GM12878 (cell line): Measurements from ENCODE around the gene NDUFV1. TPM values are rescaled to one million over a fixed set of nuclear protein-coding genes. Genes with fewer than 3 reads are reported as not detected.

ENCODE experiments used
- ATAC-seq: fragments of 200-7000 bp; cut with Tn5 transposase; 3 replicates; pipeline ENCODE4 v1.9.1; 2020; ENCODE audit warnings: mild to moderate bottlenecking, moderate library complexity
- Bru-seq: library from RNA; stranded (reverse); fragments of 400-500 nt; gene quantifications from one replicate; lab custom pipeline; 2021; lab: Mats Ljungman, UMichigan
- BruChase-seq, 2 experiments: library from RNA; stranded (reverse); fragments of 400-500 nt; gene quantifications; one replicate each; lab custom pipeline; 2021; lab: Mats Ljungman, UMichigan
- BruUV-seq: library from RNA; stranded (reverse); fragments of 400-500 nt; replicated peaks from 2 replicates; lab custom pipeline; 2021; lab: Mats Ljungman, UMichigan
- CTCF ChIA-PET: fragments of 300-600 bp; sonication (Branson Sonifier 250); formaldehyde crosslinking; extraction: SDS; loops from one replicate; lab custom pipeline; 2021; ENCODE audit warnings: inconsistent platforms; lab: Yijun Ruan, JAX
- POLR2A ChIA-PET: fragments of 350-600 bp; formaldehyde crosslinking; extraction: SDS; loops from one replicate; lab custom pipeline; 2021; ENCODE audit warnings: inconsistent platforms; lab: Charles Lee
- RAD21 ChIA-PET: fragments of 300-600 bp; sonication (Branson Sonifier 250); formaldehyde crosslinking; loops from one replicate; lab custom pipeline; 2023; ENCODE audit warnings: antibody characterized with exemption; ENCODE audit not compliant: unreplicated experiment; lab: Charles Lee
- SMC1A ChIA-PET: fragments of 300-600 bp; sonication (Branson Sonifier 250); formaldehyde crosslinking; loops from one replicate; lab custom pipeline; 2023; ENCODE audit not compliant: unreplicated experiment, uncharacterized antibody; lab: Charles Lee
- DNase-seq: peaks from one replicate; pipeline ENCODE4 v3.0.0-alpha.2; 2011; ENCODE audit warnings: low read depth, low spot score
- FAIRE-seq: peaks from 3 replicates; lab custom pipeline; 2011; peaks lifted over from hg19 to GRCh38; lab: Jason Lieb, UNC
- H2AFZ ChIP-seq: 2 replicates; pipeline ENCODE4 v1.6.0; 2011; ENCODE audit warnings: low read depth, low read length, control low read depth; ENCODE audit not compliant: control insufficient read depth
- H3K27ac ChIP-seq: 2 replicates; pipeline ENCODE4 v1.5.1; 2011; ENCODE audit warnings: control low read depth; ENCODE audit not compliant: control insufficient read depth, insufficient read depth
- H3K27me3 ChIP-seq, 2 experiments: replicated peaks in 1 of 2; 2 replicates each; pipeline versions ENCODE4 v1.6.0 to v1.6.1; 2011; ENCODE audit warnings: low read length in 1 of 2; ENCODE audit not compliant: control insufficient read depth in 2 of 2, insufficient read depth in 2 of 2
- H3K36me3 ChIP-seq, 2 experiments: 2 replicates each; pipeline ENCODE4 v1.5.1; 2011; ENCODE audit warnings: low read length in 1 of 2; ENCODE audit not compliant: control insufficient read depth in 2 of 2, insufficient read depth in 2 of 2
- H3K4me1 ChIP-seq: 2 replicates; pipeline ENCODE4 v1.6.1; 2011; ENCODE audit warnings: mild to moderate bottlenecking, low read length, moderate library complexity, mixed read lengths; ENCODE audit not compliant: control insufficient read depth, insufficient read depth
- H3K4me2 ChIP-seq: 2 replicates; pipeline ENCODE4 v1.6.0; 2011; ENCODE audit warnings: control low read depth; ENCODE audit not compliant: control insufficient read depth, insufficient read depth
- H3K4me3 ChIP-seq: fragments of 200-600 bp; sonication (generic); 2 replicates; pipeline ENCODE4 v1.5.1; 2016
- H3K79me2 ChIP-seq: 2 replicates; pipeline ENCODE4 v1.6.0; 2011; ENCODE audit warnings: low read length; ENCODE audit not compliant: control insufficient read depth, insufficient read depth
- H3K9ac ChIP-seq: 2 replicates; pipeline ENCODE4 v1.8.0; 2011; ENCODE audit warnings: low read length, control low read depth, mixed read lengths; ENCODE audit not compliant: control insufficient read depth, insufficient read depth
- H3K9me3 ChIP-seq: replicated peaks from 3 replicates; pipeline ENCODE4 v1.5.1; 2011; ENCODE audit warnings: mild to moderate bottlenecking, low read length; ENCODE audit not compliant: control insufficient read depth, insufficient read depth
- H4K20me1 ChIP-seq: 2 replicates; pipeline ENCODE4 v1.6.0; 2011; ENCODE audit not compliant: control insufficient read depth, insufficient read depth
- BRCA1 ChIP-seq: IDR thresholded peaks from 2 replicates; pipeline ENCODE4 v1.6.1; 2011; ENCODE audit warnings: low read depth, low read length, improper control_type of control experiment
- CHD2 ChIP-seq: IDR thresholded peaks from 2 replicates; pipeline ENCODE4 v1.6.1; 2011; ENCODE audit warnings: low read depth, low read length, improper control_type of control experiment, borderline replicate concordance
- HCFC1 ChIP-seq: fragments of 150-350 bp; IDR thresholded peaks from 2 replicates; pipeline ENCODE4 v1.6.1; 2014; ENCODE audit warnings: low read length
- HDGF ChIP-seq: fragments of 450-650 bp; IDR thresholded peaks from 2 replicates; pipeline ENCODE4 v1.6.1; 2016; ENCODE audit warnings: antibody characterized with exemption
- IRF4 ChIP-seq: IDR thresholded peaks from 2 replicates; pipeline ENCODE4 v1.6.1; 2011; ENCODE audit warnings: low read depth, low read length
- MTA3 ChIP-seq: IDR thresholded peaks from 2 replicates; pipeline ENCODE4 v1.6.1; 2012; ENCODE audit warnings: low read length, inconsistent platforms, borderline replicate concordance
- PAX5 ChIP-seq: IDR thresholded peaks from 2 replicates; pipeline ENCODE4 v1.6.1; 2011; ENCODE audit warnings: low read depth, low read length, borderline replicate concordance
- STAT1 ChIP-seq: fragments of 450-650 bp; conservative IDR thresholded peaks from 2 replicates; pipeline ENCODE4 v1.6.1; 2014; ENCODE audit warnings: antibody characterized with exemption, mild to moderate bottlenecking
- ZBED1 ChIP-seq: IDR thresholded peaks from 2 replicates; pipeline ENCODE4 v1.6.1; 2016; ENCODE audit warnings: borderline replicate concordance
- ZZZ3 ChIP-seq: IDR thresholded peaks from 2 replicates; pipeline ENCODE4 v1.6.1; 2011; ENCODE audit warnings: low read depth; ENCODE audit not compliant: control insufficient read depth, insufficient read length
- WGBS: methylation state at CpG from one replicate; pipeline ENCODE4 v1.1.6; 2016; ENCODE audit warnings: low lambda C conversion rate; ENCODE audit not compliant: insufficient replicate concordance, insufficient coverage; ENCODE audit errors: missing lambda C conversion rate; 5-methylcytosine and 5-hydroxymethylcytosine counted together
- in situ Hi-C: fragments of 300-500 bp; cut with MboI; formaldehyde crosslinking; loops from 9 replicates; pipeline ENCODE4 v1.14.3; 2018; ENCODE audit warnings: mixed read lengths
- intact Hi-C: fragments of 100-400 bp; cut with micrococcal nuclease; formaldehyde crosslinking; loops from one replicate; pipeline ENCODE4 v1.14.2; 2022; ENCODE audit not compliant: unreplicated experiment
- long read RNA-seq, 2 experiments: library from polyadenylated mRNA; unstranded; transcript quantifications; one replicate each; pipeline ENCODE4 v2.0.0, GENCODE V29; 2019 to 2020
- polyA minus RNA-seq, 3 experiments: library from RNA; depleted of rRNA, polyadenylated mRNA; stranded (reverse); fragments of >200 nt; gene quantifications; 2 replicates each; pipeline ENCODE4 v1.2.3, GENCODE V29; 2011
- polyA plus RNA-seq, 11 experiments: library from polyadenylated mRNA; depleted of rRNA in 4 of 11; unstranded in 6 of 11; stranded (reverse) in 5 of 11; fragments of >200 nt; fragmentation: Nextera tagmentation in 4 of 11; fragmentation: Illumina TruSeq in 1 of 11; extraction: Ambion mirVana in 4 of 11; extraction: Trizol in 1 of 11; gene quantifications; 1 replicate in 1 of 11; 2 replicates in 10 of 11; pipeline versions ENCODE4 v1.2.1 to v1.2.3, GENCODE V29; 2011 to 2016; ENCODE audit warnings: inconsistent platforms in 2 of 11, missing spikeins in 2 of 11, low read depth in 1 of 11
- total RNA-seq, 4 experiments: library from RNA; depleted of rRNA in 3 of 4; stranded (reverse); fragments of >200 nt in 3 of 4; fragmentation: Illumina TruSeq in 1 of 4; extraction: Trizol in 1 of 4; gene quantifications; 2 replicates each; pipeline versions ENCODE4 v1.2.1 to v1.2.3, GENCODE V29; 2013 to 2021
- TF ChIP-seq, protein P1 (sequence below): fragments of 450-650 bp; IDR thresholded peaks from 2 replicates; pipeline ENCODE4 v1.6.1; 2017; ENCODE audit warnings: mild to moderate bottlenecking, moderate library complexity
- TF ChIP-seq, protein P2 (sequence below): IDR thresholded peaks from 2 replicates; pipeline ENCODE4 v1.6.1; 2012; ENCODE audit warnings: low read depth, low read length, improper control_type of control experiment
- TF ChIP-seq, protein P3 (sequence below): IDR thresholded peaks from 2 replicates; pipeline ENCODE4 v1.6.1; 2011; ENCODE audit warnings: borderline replicate concordance, low read depth, mild to moderate bottlenecking, moderate library complexity, mixed read lengths, low read length; ENCODE audit not compliant: insufficient read depth; ENCODE audit errors: extremely low read length

Gene NDUFV1
- total RNA-seq (2013; cell fraction: nucleolus; rRNA removed): 213 and 251 TPM in 2 replicates
- total RNA-seq (2014; rRNA removed) (301 and 330 TPM in 2 replicates), total RNA-seq (2014; rRNA removed; fragmentation: Illumina TruSeq; extraction: Trizol) (162 and 166 TPM in 2 replicates), total RNA-seq (2021) (310 and 312 TPM in 2 replicates), polyA plus RNA-seq (2011; rRNA removed) (97.9 and 184 TPM in 2 replicates), polyA plus RNA-seq (2014; fragmentation: Illumina TruSeq; extraction: Trizol) (37.6 and 129 TPM in 2 replicates), polyA plus RNA-seq (2014; fragmentation: Nextera tagmentation; extraction: Ambion mirVana) (10 to 100 TPM in 1 of 2 experiments, 1 to 10 TPM in 1; 8.2 to 51.7 TPM), polyA plus RNA-seq (2014; rRNA removed) (277 and 312 TPM in 2 replicates), polyA plus RNA-seq (2016; fragmentation: Nextera tagmentation; extraction: Ambion mirVana) (100 to 1,000 TPM; 348 to 380 TPM), polyA minus RNA-seq (2011; rRNA and poly(A)+ RNA removed) (107 and 172 TPM in 2 replicates), Bru-seq, nascent RNA (percentile 91 among the genes with signal in this experiment), BruChase-seq, experiment 1, labeled RNA remaining after a 6-hour chase (percentile 96 among the genes with signal in this experiment), BruChase-seq, experiment 2, labeled RNA remaining after a 2-hour chase (percentile 93 among the genes with signal in this experiment)
- polyA plus RNA-seq (2011; ENCODE audit: low read depth): 75.2 TPM
- polyA plus RNA-seq (2011; cell fraction: cytosol; rRNA removed): 278 and 410 TPM in 2 replicates
- 516 and 698 TPM in 2 replicates for polyA plus RNA-seq (2011; cell fraction: nucleus; rRNA removed)
- 210 and 225 TPM in 2 replicates for polyA plus RNA-seq (2012)
- polyA minus RNA-seq (2011; cell fraction: cytosol; rRNA and poly(A)+ RNA removed): 90.7 and 96.4 TPM in 2 replicates
- polyA minus RNA-seq (2011; cell fraction: nucleus; rRNA and poly(A)+ RNA removed): 83.2 and 139 TPM in 2 replicates
- long read RNA-seq, experiment 1, transcript NDUFV1-201 (10 exons, 1,596 nt): major isoform, 273 of 305 reads
- long read RNA-seq, experiment 1, partial matches to known transcripts: 11 of 305 reads
- long read RNA-seq, experiment 1, other reads (novel, unspliced or antisense): 20 of 305 reads
- long read RNA-seq, experiment 2, transcript NDUFV1-201 (10 exons, 1,596 nt): major isoform, 425 of 471 reads
- long read RNA-seq, experiment 2, transcript NDUFV1-216 (10 exons, 1,503 nt): minor isoform, 6 of 471 reads
- long read RNA-seq, experiment 2, partial matches to known transcripts: 14 of 471 reads
- long read RNA-seq, experiment 2, other reads (novel, unspliced or antisense): 21 of 471 reads

DNA sequence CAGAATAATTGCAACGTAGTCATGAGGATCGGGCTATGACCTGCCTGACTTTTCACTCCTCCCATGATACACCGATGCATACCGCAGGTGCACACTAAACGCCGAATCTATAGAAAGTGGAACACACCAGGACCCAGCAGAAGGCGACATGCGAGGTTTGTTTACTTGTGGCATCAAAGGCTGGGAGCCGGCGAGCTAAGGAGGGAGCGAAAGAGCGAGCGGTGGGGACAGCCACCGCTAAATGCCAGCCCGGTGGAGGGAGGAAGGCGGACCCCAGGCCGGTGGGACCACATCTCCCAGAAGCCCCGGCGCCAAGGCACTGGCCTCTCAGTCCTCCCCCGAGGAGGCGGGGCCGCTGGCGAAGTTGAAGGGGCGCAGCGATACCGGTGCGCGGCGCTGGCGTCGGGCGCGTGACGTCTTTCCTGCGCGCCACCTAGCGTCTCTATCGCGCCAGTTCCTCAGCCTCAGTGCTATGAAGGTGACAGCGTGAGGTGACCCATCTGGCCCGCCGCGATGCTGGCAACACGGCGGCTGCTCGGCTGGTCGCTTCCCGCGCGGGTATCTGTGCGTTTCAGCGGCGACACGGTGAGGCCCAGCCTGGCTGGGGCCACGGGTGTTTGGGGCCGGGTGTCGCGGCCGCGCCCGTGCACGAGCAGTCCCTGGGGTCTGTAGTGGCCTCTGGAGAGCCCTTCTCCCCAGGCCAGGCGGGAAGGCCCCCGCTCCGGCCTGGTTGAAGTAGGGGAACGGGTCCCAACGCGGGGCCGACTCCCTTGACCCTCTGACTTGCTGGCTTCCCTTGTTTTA is at the start of gene NDUFV1:
TSS of gene NDUFV1 (plus strand) at position 445 of the 804 bp plus-strand sequence. CDS start at position 514, 69 bp downstream.
- under 1% methylated on average over 69 of the region's 69 CpGs for WGBS
- ChIA-PET POLR2A (no interaction called here), SMC1A (no interaction called here), CTCF (interaction anchor here (2.0 kb wide), 1 partner anchor 22 kb away, joined by 9 read pairs; the partner anchor contains the start of gene NUDT8), RAD21 (no interaction called here)
- Histone ChIP-seq H3K79me2 (peaks cover 16% of the 10 kb centered on the region), H4K20me1 (no peaks in the 10 kb centered on the region), H2AFZ (peak within 1 kb of the TSS; percentile 94), H3K27ac (peak within 1 kb of the TSS; percentile 68), H3K4me3 (peak within 1 kb of the TSS; percentile 84), H3K36me3 (peaks cover 6 to 9% of the 10 kb centered on the region in 2 experiments; a peak in 2 of 4 replicates), H3K4me1 (peaks cover 12% of the 10 kb centered on the region), H3K27me3 (no peaks in the 10 kb centered on the region), H3K9ac (peak within 1 kb of the TSS; percentile 86), H3K9me3 (no peaks in the 10 kb centered on the region), H3K4me2 (peak within 1 kb of the TSS; percentile 91)
- ATAC-seq (peak; percentile 100), DNase-seq (peak; percentile 76), FAIRE-seq (peak; percentile 97)
- no TSS peak for BruUV-seq
- intact Hi-C loops (loop anchor here (2.0 kb wide), 1 partner anchor 18 kb away; no protein-coding TSS in a partner anchor), in situ Hi-C loops (no loop called here)
- TF ChIP-seq, protein P1, sequence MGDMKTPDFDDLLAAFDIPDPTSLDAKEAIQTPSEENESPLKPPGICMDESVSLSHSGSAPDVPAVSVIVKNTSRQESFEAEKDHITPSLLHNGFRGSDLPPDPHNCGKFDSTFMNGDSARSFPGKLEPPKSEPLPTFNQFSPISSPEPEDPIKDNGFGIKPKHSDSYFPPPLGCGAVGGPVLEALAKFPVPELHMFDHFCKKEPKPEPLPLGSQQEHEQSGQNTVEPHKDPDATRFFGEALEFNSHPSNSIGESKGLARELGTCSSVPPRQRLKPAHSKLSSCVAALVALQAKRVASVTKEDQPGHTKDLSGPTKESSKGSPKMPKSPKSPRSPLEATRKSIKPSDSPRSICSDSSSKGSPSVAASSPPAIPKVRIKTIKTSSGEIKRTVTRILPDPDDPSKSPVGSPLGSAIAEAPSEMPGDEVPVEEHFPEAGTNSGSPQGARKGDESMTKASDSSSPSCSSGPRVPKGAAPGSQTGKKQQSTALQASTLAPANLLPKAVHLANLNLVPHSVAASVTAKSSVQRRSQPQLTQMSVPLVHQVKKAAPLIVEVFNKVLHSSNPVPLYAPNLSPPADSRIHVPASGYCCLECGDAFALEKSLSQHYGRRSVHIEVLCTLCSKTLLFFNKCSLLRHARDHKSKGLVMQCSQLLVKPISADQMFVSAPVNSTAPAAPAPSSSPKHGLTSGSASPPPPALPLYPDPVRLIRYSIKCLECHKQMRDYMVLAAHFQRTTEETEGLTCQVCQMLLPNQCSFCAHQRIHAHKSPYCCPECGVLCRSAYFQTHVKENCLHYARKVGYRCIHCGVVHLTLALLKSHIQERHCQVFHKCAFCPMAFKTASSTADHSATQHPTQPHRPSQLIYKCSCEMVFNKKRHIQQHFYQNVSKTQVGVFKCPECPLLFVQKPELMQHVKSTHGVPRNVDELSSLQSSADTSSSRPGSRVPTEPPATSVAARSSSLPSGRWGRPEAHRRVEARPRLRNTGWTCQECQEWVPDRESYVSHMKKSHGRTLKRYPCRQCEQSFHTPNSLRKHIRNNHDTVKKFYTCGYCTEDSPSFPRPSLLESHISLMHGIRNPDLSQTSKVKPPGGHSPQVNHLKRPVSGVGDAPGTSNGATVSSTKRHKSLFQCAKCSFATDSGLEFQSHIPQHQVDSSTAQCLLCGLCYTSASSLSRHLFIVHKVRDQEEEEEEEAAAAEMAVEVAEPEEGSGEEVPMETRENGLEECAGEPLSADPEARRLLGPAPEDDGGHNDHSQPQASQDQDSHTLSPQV: no peak
- TF ChIP-seq CHD2: peak; percentile 40; the same call in 1 of the 2 replicates
- TF ChIP-seq IRF4: 0 out of 2 replicates have a peak, but pooled peaks have one; percentile 5
- peak; percentile 91 for TF ChIP-seq HCFC1
- TF ChIP-seq STAT1: no peak
- TF ChIP-seq BRCA1: no peak
- no peak for TF ChIP-seq ZZZ3
- 0 out of 2 replicates have a peak, but pooled peaks have one; percentile 10 for TF ChIP-seq PAX5
- no peak for TF ChIP-seq MTA3
- TF ChIP-seq HDGF: peak; percentile 96
- TF ChIP-seq, protein P2, sequence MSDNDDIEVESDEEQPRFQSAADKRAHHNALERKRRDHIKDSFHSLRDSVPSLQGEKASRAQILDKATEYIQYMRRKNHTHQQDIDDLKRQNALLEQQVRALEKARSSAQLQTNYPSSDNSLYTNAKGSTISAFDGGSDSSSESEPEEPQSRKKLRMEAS: peak; percentile 49; the same call in 1 of the 2 replicates
- no peak for TF ChIP-seq ZBED1
- TF ChIP-seq, protein P3, sequence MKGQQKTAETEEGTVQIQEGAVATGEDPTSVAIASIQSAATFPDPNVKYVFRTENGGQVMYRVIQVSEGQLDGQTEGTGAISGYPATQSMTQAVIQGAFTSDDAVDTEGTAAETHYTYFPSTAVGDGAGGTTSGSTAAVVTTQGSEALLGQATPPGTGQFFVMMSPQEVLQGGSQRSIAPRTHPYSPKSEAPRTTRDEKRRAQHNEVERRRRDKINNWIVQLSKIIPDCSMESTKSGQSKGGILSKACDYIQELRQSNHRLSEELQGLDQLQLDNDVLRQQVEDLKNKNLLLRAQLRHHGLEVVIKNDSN: no peak
